Activated CD4-positive, alpha-beta T cell treated with anti-CD3 and anti-CD28 coated beads, Interleukin-2, amount 10 ng/mL, durations not matched to agents 24 days and 14 days (primary cell): ENCODE measurements around the gene TGM3. TPM values are rescaled to one million over a fixed set of nuclear protein-coding genes. Genes with fewer than 3 reads are reported as not detected.

ENCODE experiments used
- DNase-seq: peaks from one replicate; pipeline ENCODE4 v3.0.0; 2022
- H3K27ac Mint-ChIP-seq: one replicate; pipeline ENCODE4 v1.8.0; 2022; ENCODE audit warnings: mild to moderate bottlenecking, mixed read lengths
- H3K27me3 Mint-ChIP-seq: one replicate; pipeline ENCODE4 v1.8.0; 2022; ENCODE audit warnings: mixed read lengths
- H3K36me3 Mint-ChIP-seq: one replicate; pipeline ENCODE4 v1.8.0; 2022; ENCODE audit warnings: low read depth, mild to moderate bottlenecking, mixed read lengths
- H3K4me1 Mint-ChIP-seq: one replicate; pipeline ENCODE4 v1.8.0; 2021; ENCODE audit warnings: mixed read lengths
- H3K4me3 Mint-ChIP-seq: one replicate; pipeline ENCODE4 v1.8.0; 2022; ENCODE audit warnings: mild to moderate bottlenecking, moderate library complexity, mixed read lengths
- H3K9me3 Mint-ChIP-seq: one replicate; pipeline ENCODE4 v1.8.0; 2021; ENCODE audit warnings: mixed read lengths
- intact Hi-C: fragments of 100-400 bp; cut with micrococcal nuclease; formaldehyde crosslinking; loops from one replicate; pipeline ENCODE4 v1.15.1; 2023
- total RNA-seq: library from RNA; stranded (reverse); gene quantifications from 2 replicates; pipeline ENCODE4 v1.2.3, GENCODE V29; 2022

The TGM3 gene
- total RNA-seq, 1 donor from 2014 or later = not detected

- Mint-ChIP-seq H3K27ac (no peak overlapping the region), H3K4me1 (no peaks in the 10 kb centered on the region), H3K4me3 (no peak overlapping the region), H3K27me3 (peaks cover 47% of the 10 kb centered on the region), H3K36me3 (no peaks in the 10 kb centered on the region), H3K9me3 (peaks cover 3% of the 10 kb centered on the region)
- intact Hi-C loops = no loop called here
- no peak for DNase-seq
These were observed 72.8 kb downstream of the TGM3 start for GRCh38 chr20:2368621-2369020.

- Mint-ChIP-seq H3K4me3 (no peak overlapping the region), H3K27ac (no peak overlapping the region), H3K4me1 (no peaks in the 10 kb centered on the region), H3K36me3 (no peaks in the 10 kb centered on the region), H3K27me3 (peaks cover 45% of the 10 kb centered on the region), H3K9me3 (peaks cover 3% of the 10 kb centered on the region)
- intact Hi-C loops = no loop called here
- DNase-seq = no peak
These were observed 77.3 kb downstream of the TGM3 start for GRCh38 chr20:2373098-2373497.

GRCh38 chr20:2374346-2375125, 78.7 kb downstream of the TGM3 start:
- no peak overlapping the region for H3K4me3 Mint-ChIP-seq
- peaks cover 7% of the 10 kb centered on the region for H3K4me1 Mint-ChIP-seq
- no peaks in the 10 kb centered on the region for H3K36me3 Mint-ChIP-seq
- DNase-seq = no peak
- peaks cover 36% of the 10 kb centered on the region for H3K27me3 Mint-ChIP-seq
- no peak overlapping the region for H3K27ac Mint-ChIP-seq
- intact Hi-C loops = no loop called here
- peaks cover 3% of the 10 kb centered on the region for H3K9me3 Mint-ChIP-seq

- H3K36me3 Mint-ChIP-seq = no peaks in the 10 kb centered on the region
- H3K4me1 Mint-ChIP-seq = peaks cover 13% of the 10 kb centered on the region
- intact Hi-C loops = no loop called here
- peak overlapping the region; percentile 39 for H3K4me3 Mint-ChIP-seq
- H3K27ac Mint-ChIP-seq = no peak overlapping the region
- peaks cover 43% of the 10 kb centered on the region for H3K27me3 Mint-ChIP-seq
- no peak for DNase-seq
- no peaks in the 10 kb centered on the region for H3K9me3 Mint-ChIP-seq
These were observed 83.1 kb downstream of the TGM3 start for GRCh38 chr20:2378893-2379292.

- H3K27ac Mint-ChIP-seq = peak overlapping the region; percentile 27
- peaks cover 40% of the 10 kb centered on the region for H3K27me3 Mint-ChIP-seq
- H3K4me3 Mint-ChIP-seq = peak overlapping the region; percentile 58
- DNase-seq = peak; percentile 80
- H3K9me3 Mint-ChIP-seq = no peaks in the 10 kb centered on the region
- intact Hi-C loops = no loop called here
- no peaks in the 10 kb centered on the region for H3K36me3 Mint-ChIP-seq
- peaks cover 13% of the 10 kb centered on the region for H3K4me1 Mint-ChIP-seq
These were observed 83.9 kb downstream of the TGM3 start for GRCh38 chr20:2379511-2380229.

GRCh38 chr20:2380601-2381000, 84.8 kb downstream of the TGM3 start, which contains the start of gene TGM6:
Gene TGM6, plus strand, starts transcription at chr20:2380901. Its CDS starts 68 bp downstream, at chr20:2380969.
- H3K27ac Mint-ChIP-seq = peak within 1 kb of the TSS; percentile 35
- H3K4me1 Mint-ChIP-seq = peaks cover 14% of the 10 kb centered on the region
- H3K36me3 Mint-ChIP-seq = no peaks in the 10 kb centered on the region
- peaks cover 43% of the 10 kb centered on the region for H3K27me3 Mint-ChIP-seq
- no peak for DNase-seq
- H3K4me3 Mint-ChIP-seq = peak within 1 kb of the TSS; percentile 58
- H3K9me3 Mint-ChIP-seq = no peaks in the 10 kb centered on the region
- intact Hi-C loops = no loop called here

DNA sequence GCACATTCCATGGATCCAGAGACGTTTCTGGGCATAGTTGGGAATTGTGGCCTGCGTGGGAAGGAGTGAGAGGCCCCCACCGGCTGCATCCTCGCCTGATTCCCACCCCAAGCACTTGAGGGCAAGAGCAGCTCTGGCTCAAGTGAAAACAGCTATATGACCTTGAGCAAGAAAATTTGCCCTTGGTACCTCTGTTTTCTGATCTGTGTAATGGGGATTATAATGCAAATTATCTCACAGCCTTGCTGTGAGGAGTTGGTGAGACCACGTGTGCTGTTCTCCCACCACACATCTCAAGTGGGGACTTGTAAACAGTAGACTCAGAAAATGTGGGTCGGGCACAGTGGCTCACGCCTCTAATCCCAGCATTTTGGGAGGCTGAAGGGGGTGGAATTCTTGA, 85.5 kb downstream of the TGM3 start:
- Mint-ChIP-seq H3K9me3 (no peaks in the 10 kb centered on the region), H3K4me3 (no peak overlapping the region), H3K36me3 (no peaks in the 10 kb centered on the region), H3K27me3 (peaks cover 38% of the 10 kb centered on the region), H3K4me1 (peaks cover 14% of the 10 kb centered on the region), H3K27ac (no peak overlapping the region)
- DNase-seq = no peak
- intact Hi-C loops = no loop called here

DNA sequence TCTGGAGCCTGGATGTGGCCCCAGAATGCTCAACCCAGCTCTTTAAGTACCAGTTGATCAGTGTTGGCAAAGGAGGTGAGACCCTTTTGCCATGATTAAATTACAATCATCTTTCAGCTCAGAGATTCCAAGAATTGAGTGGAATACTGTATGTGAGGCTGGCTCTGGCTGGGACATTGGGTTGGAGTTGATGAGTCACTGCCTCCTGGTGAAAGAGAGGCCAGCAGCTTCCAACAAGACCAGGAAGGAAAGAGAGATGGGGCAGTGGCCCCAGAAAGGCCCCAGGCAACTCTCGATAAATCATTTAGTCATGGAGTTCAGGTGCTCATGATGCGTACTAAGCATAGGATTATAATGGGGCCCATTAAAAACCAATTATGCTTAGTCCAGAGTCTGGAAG, 87.0 kb downstream of the TGM3 start:
- Mint-ChIP-seq H3K36me3 (no peaks in the 10 kb centered on the region), H3K27ac (no peak overlapping the region)

DNA sequence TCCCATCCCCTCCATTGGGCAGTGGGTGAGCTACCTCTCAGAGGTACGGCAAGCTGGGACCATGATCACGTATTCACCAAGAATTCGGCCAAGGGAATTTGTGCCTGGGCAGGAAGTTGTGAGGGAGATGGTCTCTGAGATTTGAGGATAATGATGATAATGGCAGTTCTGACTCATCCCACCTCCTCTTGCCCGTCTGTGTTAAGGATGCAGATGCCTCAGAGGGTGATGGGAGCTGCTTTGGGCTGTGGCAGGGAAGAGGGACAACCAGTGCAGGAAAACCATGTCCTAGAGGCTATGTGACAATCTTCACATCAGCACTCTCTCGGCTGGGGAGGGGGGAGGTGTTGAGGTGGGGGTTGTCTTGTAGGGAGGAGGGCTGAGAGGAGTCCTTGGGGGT, 89.2 kb downstream of the TGM3 start:
- Mint-ChIP-seq H3K27me3 (peaks cover 28% of the 10 kb centered on the region), H3K27ac (no peak overlapping the region), H3K36me3 (no peaks in the 10 kb centered on the region), H3K4me1 (peaks cover 7% of the 10 kb centered on the region), H3K9me3 (no peaks in the 10 kb centered on the region), H3K4me3 (no peak overlapping the region)
- intact Hi-C loops = no loop called here
- DNase-seq = no peak

More for the DNA sequence above, 87.0 kb downstream of the TGM3 start:
- Mint-ChIP-seq H3K9me3 (no peaks in the 10 kb centered on the region), H3K27me3 (peaks cover 32% of the 10 kb centered on the region), H3K4me3 (no peak overlapping the region), H3K4me1 (peaks cover 18% of the 10 kb centered on the region)
- intact Hi-C loops = no loop called here
- DNase-seq = no peak

DNA sequence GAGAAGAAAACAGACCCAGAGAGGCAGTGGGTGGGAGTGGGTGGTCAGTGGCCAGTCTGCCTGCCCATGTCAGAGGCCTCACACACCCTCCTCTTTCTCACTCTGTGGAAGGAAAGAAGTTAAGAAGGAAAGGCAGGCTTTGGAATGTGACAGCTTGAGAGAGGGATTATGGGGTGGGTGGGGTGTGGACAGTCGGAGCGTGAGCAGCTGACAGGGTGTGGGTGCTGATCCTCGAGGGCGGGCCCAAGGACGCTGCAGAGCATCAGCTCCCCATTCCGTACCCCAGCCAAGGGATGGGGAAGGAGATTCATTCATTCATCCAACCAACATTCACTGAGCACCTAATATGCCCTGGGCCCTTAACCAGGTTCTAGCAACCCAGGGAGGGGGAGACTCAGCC, 89.7 kb downstream of the TGM3 start:
- Mint-ChIP-seq H3K27me3 (peaks cover 28% of the 10 kb centered on the region), H3K36me3 (no peaks in the 10 kb centered on the region), H3K27ac (no peak overlapping the region), H3K4me3 (no peak overlapping the region), H3K4me1 (peaks cover 6% of the 10 kb centered on the region), H3K9me3 (no peaks in the 10 kb centered on the region)
- no peak for DNase-seq
- intact Hi-C loops = no loop called here

GRCh38 chr20:2386516-2387179, 90.8 kb downstream of the TGM3 start:
- no peak for DNase-seq
- Mint-ChIP-seq H3K27ac (peak overlapping the region; percentile 43), H3K27me3 (peaks cover 25% of the 10 kb centered on the region), H3K4me3 (peak overlapping the region; percentile 55), H3K4me1 (peaks cover 6% of the 10 kb centered on the region), H3K36me3 (no peaks in the 10 kb centered on the region), H3K9me3 (no peaks in the 10 kb centered on the region)
- intact Hi-C loops = loop anchor here (1.0 kb wide), 1 partner anchor 65 kb away; no protein-coding TSS in a partner anchor

DNA sequence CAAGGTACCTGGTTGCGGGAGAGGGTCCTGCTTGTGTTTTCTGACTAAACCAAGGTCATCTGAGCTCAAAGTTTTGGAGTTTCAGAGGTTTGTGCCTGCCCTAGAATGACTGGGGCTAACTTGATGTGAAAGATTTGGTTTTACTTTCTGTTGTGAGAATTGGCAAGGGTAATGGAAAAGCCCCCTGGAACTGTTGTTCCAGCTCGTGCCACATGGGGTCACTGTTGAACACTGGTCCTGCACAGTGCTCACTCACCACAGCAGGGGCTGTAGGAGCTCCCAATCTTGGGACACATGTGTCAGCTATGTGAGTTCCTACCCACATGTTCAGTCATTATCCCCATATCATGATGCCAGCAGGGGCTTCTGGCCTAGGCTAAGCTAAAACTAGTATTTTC, 91.4 kb downstream of the TGM3 start:
- no peaks in the 10 kb centered on the region for H3K36me3 Mint-ChIP-seq
- no peaks in the 10 kb centered on the region for H3K9me3 Mint-ChIP-seq
- peak overlapping the region; percentile 43 for H3K27ac Mint-ChIP-seq
- peak; percentile 91 for DNase-seq
- H3K4me1 Mint-ChIP-seq = peaks cover 6% of the 10 kb centered on the region
- H3K4me3 Mint-ChIP-seq = peak overlapping the region; percentile 55
- H3K27me3 Mint-ChIP-seq = peaks cover 23% of the 10 kb centered on the region
- intact Hi-C loops = loop anchor here (1.0 kb wide), 1 partner anchor 64 kb away; no protein-coding TSS in a partner anchor

DNA sequence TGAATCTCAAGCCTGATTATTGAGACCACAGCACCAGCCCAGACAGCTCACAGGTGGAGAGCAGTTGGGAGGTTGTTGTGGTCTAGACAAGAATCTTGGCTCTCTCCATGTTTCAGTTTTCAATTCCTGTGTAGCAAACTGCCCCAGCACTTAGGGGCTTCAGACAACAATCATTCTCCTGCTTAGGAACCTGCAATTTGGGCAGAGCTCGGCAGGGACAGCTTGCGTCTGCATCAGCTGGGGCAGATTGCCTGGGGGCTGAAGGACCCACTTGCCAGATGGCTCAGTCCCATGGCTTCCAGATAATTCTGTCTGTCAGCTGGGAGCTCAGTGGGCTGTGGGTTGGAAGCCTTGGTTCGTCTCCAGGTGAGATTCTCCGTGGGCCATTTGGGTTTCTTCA, 91.8 kb downstream of the TGM3 start:
- intact Hi-C loops = loop anchor here (1.0 kb wide), 1 partner anchor 64 kb away; no protein-coding TSS in a partner anchor
- Mint-ChIP-seq H3K27ac (no peak overlapping the region), H3K4me1 (peaks cover 6% of the 10 kb centered on the region), H3K4me3 (no peak overlapping the region), H3K27me3 (peaks cover 23% of the 10 kb centered on the region), H3K36me3 (no peaks in the 10 kb centered on the region), H3K9me3 (no peaks in the 10 kb centered on the region)
- no peak for DNase-seq
